Naive thymus-derived CD4-positive, alpha-beta T cell (primary cell): ENCODE results near the gene IFNGR1. TPM values are rescaled to one million over a fixed set of nuclear protein-coding genes. Genes with fewer than 3 reads are reported as not detected.

ENCODE experiments used
- ATAC-seq: fragments of 150-1000 bp; cut with Tn5 transposase; 2 replicates; pipeline ENCODE4 v1.10.0; 2021; ENCODE audit warnings: mild to moderate bottlenecking, moderate library complexity
- CTCF ChIA-PET: fragments of 350-600 bp; sonication (Branson Sonifier 250); formaldehyde crosslinking; loops from one replicate; lab custom pipeline; 2021; ENCODE audit warnings: antibody characterized with exemption; lab: Charles Lee
- POLR2A ChIA-PET: fragments of 350-600 bp; sonication (Branson Sonifier 250); formaldehyde crosslinking; loops from one replicate; lab custom pipeline; 2021; ENCODE audit warnings: antibody characterized with exemption, inconsistent platforms; lab: Charles Lee
- DNase-seq, 9 donors: peaks; one replicate each; pipeline versions ENCODE4 v3.0.0 to v3.0.0-alpha.2; 2020 to 2022; ENCODE audit warnings: mixed read lengths in 1 of 9
- H3K27ac ChIP-seq: one replicate; pipeline ENCODE4 v1.7.0; 2013; ENCODE audit warnings: mild to moderate bottlenecking, low read depth, low read length, moderate library complexity
- H3K27me3 ChIP-seq, 2 donors: one replicate each; pipeline ENCODE4 v1.7.0; 2013; ENCODE audit warnings: low read length in 2 of 2, mild to moderate bottlenecking in 2 of 2, moderate library complexity in 2 of 2; ENCODE audit not compliant: control insufficient read depth in 2 of 2, insufficient read depth in 2 of 2
- H3K36me3 ChIP-seq, 3 experiments: 1 replicate in 2 of 3; 2 replicates in 1 of 3; pipeline ENCODE4 v1.7.0; 2013; ENCODE audit warnings: low read length in 3 of 3, mild to moderate bottlenecking in 3 of 3, moderate library complexity in 1 of 3; ENCODE audit not compliant: insufficient read depth in 3 of 3, control insufficient read depth in 2 of 3
- H3K4me1 ChIP-seq, 2 donors: one replicate each; pipeline ENCODE4 v1.7.0; 2013; ENCODE audit warnings: low read length in 2 of 2, mild to moderate bottlenecking in 2 of 2, moderate library complexity in 1 of 2; ENCODE audit not compliant: control insufficient read depth in 2 of 2, insufficient read depth in 2 of 2
- H3K4me3 ChIP-seq: 2 replicates; pipeline ENCODE4 v1.7.0; 2013; ENCODE audit warnings: mild to moderate bottlenecking, low read length
- H3K9me3 ChIP-seq, 3 experiments: 1 replicate in 2 of 3; 2 replicates in 1 of 3; pipeline ENCODE4 v1.7.0; 2013; ENCODE audit warnings: low read length in 3 of 3; ENCODE audit not compliant: control insufficient read depth in 2 of 3
- H3K27ac Mint-ChIP-seq, 9 donors: one replicate each; pipeline ENCODE4 v1.8.0; 2020 to 2022; ENCODE audit warnings: mixed read lengths in 9 of 9, mild to moderate bottlenecking in 8 of 9, moderate library complexity in 5 of 9, inconsistent platforms in 2 of 9
- H3K27me3 Mint-ChIP-seq, 5 donors: one replicate each; pipeline ENCODE4 v1.8.0; 2021 to 2022; ENCODE audit warnings: mixed read lengths in 5 of 5, mild to moderate bottlenecking in 1 of 5
- H3K36me3 Mint-ChIP-seq, 5 donors: one replicate each; pipeline ENCODE4 v1.8.0; 2020 to 2022; ENCODE audit warnings: mixed read lengths in 5 of 5, mild to moderate bottlenecking in 3 of 5, inconsistent platforms in 1 of 5
- H3K4me1 Mint-ChIP-seq, 7 donors: one replicate each; pipeline ENCODE4 v1.8.0; 2020 to 2022; ENCODE audit warnings: mixed read lengths in 7 of 7, mild to moderate bottlenecking in 3 of 7, inconsistent platforms in 1 of 7
- H3K4me3 Mint-ChIP-seq, 10 donors: one replicate each; pipeline ENCODE4 v1.8.0; 2020 to 2022; ENCODE audit warnings: mild to moderate bottlenecking in 10 of 10, mixed read lengths in 10 of 10, moderate library complexity in 6 of 10, inconsistent platforms in 2 of 10
- H3K9me3 Mint-ChIP-seq, 11 donors: one replicate each; pipeline ENCODE4 v1.8.0; 2020 to 2022; ENCODE audit warnings: mixed read lengths in 11 of 11, mild to moderate bottlenecking in 4 of 11, inconsistent platforms in 1 of 11, moderate library complexity in 1 of 11
- intact Hi-C, 2 donors: fragments of 100-400 bp; cut with micrococcal nuclease; formaldehyde crosslinking; loops; one replicate each; pipeline ENCODE4 v1.15.1; 2023
- polyA plus RNA-seq, 2 donors: library from polyadenylated mRNA; unstranded; fragments of 300-500 nt; fragmentation: Illumina TruSeq; gene quantifications; one replicate each; pipeline ENCODE4 v1.2.3, GENCODE V29; 2021
- total RNA-seq, 6 experiments: library from RNA in 5 of 6; stranded (reverse) in 5 of 6; gene quantifications; 1 replicate in 5 of 6; 2 replicates in 1 of 6; pipeline ENCODE4 v1.2.3 and lab custom pipeline; 2021 to 2026

IFNGR1 gene
- total and polyA plus RNA-seq, 7 experiments from 2014 or later: 27.9 to 90.7 (median 31.3) TPM

DNA sequence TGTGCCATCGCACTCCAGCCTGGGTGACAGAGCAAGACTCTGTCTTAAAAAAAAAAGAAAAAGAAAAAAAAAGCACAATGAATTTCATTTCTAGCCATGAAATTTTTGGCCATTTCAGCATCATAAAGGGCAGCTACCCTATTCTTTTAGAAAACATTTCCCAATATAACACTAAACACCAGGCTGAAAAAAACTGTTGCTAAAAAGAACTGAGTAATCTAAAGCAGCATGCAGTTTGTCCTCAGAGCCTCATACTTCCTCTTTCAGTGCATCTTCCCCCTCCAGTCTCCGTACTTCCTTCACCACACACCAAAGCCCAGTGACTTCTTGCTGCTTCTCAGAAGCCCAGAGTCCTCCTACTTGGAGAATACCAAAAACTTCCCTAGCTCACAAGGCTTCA lies 5.6 kb upstream of the IFNGR1 start:
- Histone ChIP-seq H3K36me3 (no peaks in the 10 kb centered on the region), H3K4me3 (no peak overlapping the region), H3K4me1 (peaks cover 16 to 53% of the 10 kb centered on the region in 2 donors), H3K27ac (no peak overlapping the region), H3K9me3 (no peaks in the 10 kb centered on the region), H3K27me3 (no peaks in the 10 kb centered on the region)
- ChIA-PET CTCF (interaction anchor here (0.6 kb wide), 1 partner anchor 43 kb away, joined by 4 read pairs; no protein-coding TSS in a partner anchor), POLR2A (interaction anchor here (0.6 kb wide), 1 partner anchor 11 kb away, joined by 3 read pairs; no protein-coding TSS in a partner anchor)
- Mint-ChIP-seq H3K27me3 (peaks cover 0 to 15% (median 0%) of the 10 kb centered on the region in 5 donors), H3K4me3 (peak overlapping the region in 7 of 10 donors; percentile 2 to 66 (median 26)), H3K9me3 (peaks cover 0 to 2% (median 0%) of the 10 kb centered on the region in 11 donors), H3K4me1 (peaks cover 19 to 59% (median 45%) of the 10 kb centered on the region in 7 donors), H3K27ac (peak overlapping the region in 5 of 9 donors; percentile 30 to 75 (median 58)), H3K36me3 (peaks cover 0 to 20% (median 0%) of the 10 kb centered on the region in 5 donors)
- intact Hi-C loops: no loop called here
- no peak for DNase-seq
- ATAC-seq: peak; percentile 79

DNA sequence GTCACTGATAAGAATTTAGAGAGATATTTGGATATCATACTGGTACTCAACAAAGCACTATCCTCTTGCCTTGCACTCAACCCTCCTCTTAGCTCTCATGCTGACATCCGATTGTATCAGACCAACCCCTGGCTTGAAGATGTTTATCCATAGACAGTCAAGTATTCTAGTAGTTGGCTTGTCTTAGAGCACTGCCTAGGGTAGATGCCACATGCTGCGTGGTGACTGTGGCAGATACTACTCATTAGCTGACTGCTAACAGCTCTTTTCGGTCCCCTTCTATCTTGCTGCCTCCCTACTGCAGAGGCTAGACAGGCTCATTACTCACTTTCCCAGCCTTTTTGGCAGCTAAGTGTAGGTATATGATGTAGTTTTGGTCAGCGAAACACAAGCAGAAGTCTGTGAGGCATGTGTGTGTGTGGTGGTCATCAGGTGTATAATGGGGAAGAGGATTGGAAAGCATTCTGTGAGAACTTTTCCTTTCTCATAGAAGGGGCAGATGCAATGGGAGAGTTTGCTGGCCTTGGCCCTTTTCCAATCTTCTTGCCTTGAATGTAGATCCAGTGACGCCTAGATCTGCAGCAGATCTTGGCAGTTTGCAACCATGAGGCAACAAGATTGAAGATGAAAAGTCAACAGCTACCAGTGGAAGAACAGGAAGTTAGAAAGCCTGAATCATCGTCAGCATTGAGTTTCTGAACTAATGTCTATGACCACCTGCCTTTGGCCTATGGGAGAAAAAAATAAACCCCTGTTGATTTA lies 4.4 kb upstream of the IFNGR1 start:
- Mint-ChIP-seq H3K4me1 (peaks cover 22 to 57% (median 45%) of the 10 kb centered on the region in 7 donors), H3K27ac (peak overlapping the region in 4 of 9 donors; percentile 34 to 65 (median 50)), H3K9me3 (peaks cover 0 to 4% (median 0%) of the 10 kb centered on the region in 11 donors), H3K4me3 (peak overlapping the region in 2 of 10 donors; percentile 26 to 68), H3K27me3 (peaks cover 0 to 7% (median 0%) of the 10 kb centered on the region in 5 donors), H3K36me3 (peaks cover 0 to 17% (median 0%) of the 10 kb centered on the region in 5 donors)
- no peak for ATAC-seq
- no peak for DNase-seq
- ChIA-PET CTCF (no interaction called here), POLR2A (interaction anchor here (0.6 to 0.8 kb wide), 3 partner anchors 331 to 892 kb away, joined by 3 to 6 read pairs (median 5); no protein-coding TSS in a partner anchor)
- Histone ChIP-seq H3K4me3 (no peak overlapping the region), H3K4me1 (peaks cover 16 to 45% of the 10 kb centered on the region in 2 donors), H3K9me3 (no peaks in the 10 kb centered on the region), H3K27ac (no peak overlapping the region), H3K36me3 (peaks cover 0 to 5% (median 0%) of the 10 kb centered on the region in 3 experiments), H3K27me3 (no peaks in the 10 kb centered on the region)
- intact Hi-C loops: no loop called here

DNA sequence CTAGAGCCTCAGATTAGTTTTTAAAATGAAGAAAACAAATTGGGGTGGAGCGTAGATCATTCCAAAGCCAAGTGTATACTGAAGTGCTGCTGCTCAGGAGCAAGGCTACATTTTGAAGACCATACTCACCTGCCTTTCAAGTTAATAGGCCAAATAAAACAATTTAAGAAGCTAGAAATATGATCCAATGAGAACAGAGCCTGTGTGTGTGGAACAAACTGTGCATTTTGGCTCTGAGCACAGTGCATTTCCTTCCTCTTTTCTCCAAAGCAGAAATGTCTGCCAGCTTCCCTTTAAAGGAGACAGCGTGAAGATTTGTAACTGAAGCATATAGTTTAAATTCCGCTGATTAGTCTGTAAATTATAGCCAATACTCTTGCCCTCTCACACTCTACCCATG lies 3.2 kb upstream of the IFNGR1 start:
- no peak overlapping the region for H3K27ac ChIP-seq
- H3K4me3 ChIP-seq: no peak overlapping the region
- Mint-ChIP-seq H3K4me1 (peaks cover 31 to 64% (median 55%) of the 10 kb centered on the region in 7 donors), H3K36me3 (peaks cover 0 to 16% (median 0%) of the 10 kb centered on the region in 5 donors), H3K27ac (peak overlapping the region in 1 of 9 donors; percentile 31), H3K4me3 (peak overlapping the region in 1 of 10 donors; percentile 32), H3K9me3 (peaks cover 0 to 4% (median 0%) of the 10 kb centered on the region in 11 donors), H3K27me3 (peaks cover 0 to 2% (median 0%) of the 10 kb centered on the region in 5 donors)
- DNase-seq: no peak
- H3K4me1 ChIP-seq: peaks cover 25 to 40% of the 10 kb centered on the region in 2 donors
- ATAC-seq: no peak
- peaks cover 0 to 5% (median 0%) of the 10 kb centered on the region in 3 experiments for H3K36me3 ChIP-seq
- ChIA-PET CTCF (interaction anchor here (1.2 kb wide), 1 partner anchor 11 kb away, joined by 3 read pairs; no protein-coding TSS in a partner anchor), POLR2A (interaction anchor here (0.6 to 0.9 kb wide), 2 partner anchors 9 to 913 kb away, joined by 3 read pairs; no protein-coding TSS in a partner anchor)
- no peaks in the 10 kb centered on the region for H3K9me3 ChIP-seq
- H3K27me3 ChIP-seq: no peaks in the 10 kb centered on the region
- intact Hi-C loops: no loop called here

DNA sequence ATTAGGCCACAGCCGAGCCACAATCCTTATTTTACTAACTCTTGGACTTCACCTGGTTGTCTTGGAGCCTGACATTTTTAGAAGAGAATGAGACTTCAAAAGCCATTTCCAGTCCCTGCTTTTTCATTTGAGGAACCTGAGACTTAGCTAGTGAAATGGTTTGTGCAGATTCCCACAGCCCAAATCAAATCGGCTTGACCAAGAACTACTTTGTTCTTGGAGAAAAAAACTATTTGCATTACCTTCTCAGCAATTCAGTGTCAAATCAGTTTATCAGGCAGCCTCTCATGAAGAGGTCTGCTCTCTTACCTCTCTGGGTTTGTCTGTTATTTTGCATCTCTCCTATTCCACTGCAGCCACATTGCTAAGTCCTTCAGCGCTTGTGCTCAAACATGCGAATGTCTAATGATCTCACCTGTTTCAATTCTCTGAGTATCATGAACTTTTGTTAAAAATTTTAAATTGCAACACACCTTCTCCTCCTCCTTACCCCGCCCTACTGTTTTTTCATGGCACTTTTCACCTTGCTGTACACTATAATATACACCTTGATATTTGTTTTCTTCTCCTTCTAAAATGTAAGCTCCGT lies 573 bp upstream of the IFNGR1 start:
- Mint-ChIP-seq H3K9me3 (peaks cover 0 to 1% (median 0%) of the 10 kb centered on the region in 11 donors), H3K27me3 (no peaks in the 10 kb centered on the region), H3K4me1 (peaks cover 30 to 84% (median 68%) of the 10 kb centered on the region in 7 donors), H3K36me3 (peaks cover 0 to 18% (median 0%) of the 10 kb centered on the region in 5 donors), H3K27ac (peak overlapping the region; percentile 91 to 100 (median 96)), H3K4me3 (peak overlapping the region; percentile 83 to 100 (median 96))
- ATAC-seq (no peak), DNase-seq (no peak)
- peak overlapping the region; percentile 88 for H3K4me3 ChIP-seq
- H3K4me1 ChIP-seq: peaks cover 21 to 44% of the 10 kb centered on the region in 2 donors
- intact Hi-C loops: loop anchor here (1.0 to 10.0 kb wide), 10 partner anchors 13 to 1555 kb away; partner anchors contain the start of genes PEX7 (in 2 of the 2), CCDC28A (in 1 of the 2), MTFR2 (in 1 of the 2) and TNFAIP3 (in 1 of the 2)
- H3K9me3 ChIP-seq: no peaks in the 10 kb centered on the region
- H3K36me3 ChIP-seq: peaks cover 0 to 5% (median 0%) of the 10 kb centered on the region in 3 experiments
- POLR2A ChIA-PET: interaction anchor here (0.5 to 1.0 kb wide), 3 partner anchors 81 to 1943 kb away, joined by 3 to 5 read pairs (median 3); partner anchors contain the start of gene BCLAF1
- H3K27me3 ChIP-seq: no peaks in the 10 kb centered on the region
- CTCF ChIA-PET: interaction anchor here (1.0 kb wide), 1 partner anchor 95 kb away, joined by 3 read pairs; no protein-coding TSS in a partner anchor
- peak overlapping the region; percentile 91 for H3K27ac ChIP-seq

DNA sequence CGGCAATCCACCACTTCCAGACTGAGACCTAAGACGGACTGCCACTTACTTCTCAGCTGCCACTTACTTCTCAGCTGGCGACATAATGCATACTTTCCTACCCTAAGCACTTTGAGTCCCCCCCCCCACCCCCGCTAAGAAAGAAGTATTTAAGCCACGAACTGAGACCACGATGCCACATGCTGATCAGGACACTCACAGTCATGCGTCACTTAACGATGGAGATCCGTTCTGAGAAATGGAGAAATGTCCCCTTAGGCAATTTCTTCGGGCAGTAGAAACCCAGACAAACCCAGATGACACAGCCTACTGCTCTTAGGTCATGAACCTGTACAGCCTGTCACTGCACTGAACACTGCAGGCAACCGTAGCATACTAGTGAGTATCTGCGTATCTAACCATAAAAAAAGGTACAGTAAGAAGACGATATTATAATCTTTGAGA lies 690 bp downstream of the IFNGR1 start:
- Mint-ChIP-seq H3K9me3 (peaks cover 0 to 6% (median 0%) of the 10 kb centered on the region in 11 donors), H3K27me3 (no peaks in the 10 kb centered on the region), H3K4me3 (peak overlapping the region; percentile 85 to 100 (median 99)), H3K4me1 (peaks cover 36 to 84% (median 69%) of the 10 kb centered on the region in 7 donors), H3K36me3 (peaks cover 0 to 22% (median 3%) of the 10 kb centered on the region in 5 donors), H3K27ac (peak overlapping the region; percentile 91 to 100 (median 100))
- DNase-seq: peak in 8 of 9 donors; percentile 29 to 65 (median 60)
- ChIA-PET CTCF (interaction anchor here (1.0 kb wide), 1 partner anchor 13 kb away, joined by 3 read pairs; no protein-coding TSS in a partner anchor), POLR2A (interaction anchor here (1.1 kb wide), 1 partner anchor 18 kb away, joined by 4 read pairs; no protein-coding TSS in a partner anchor)
- H3K4me3 ChIP-seq: peak overlapping the region; percentile 88
- intact Hi-C loops: loop anchor here (1.0 to 10.0 kb wide), 8 partner anchors 14 to 1556 kb away; partner anchors contain the start of genes CCDC28A (in 1 of the 2), HEBP2 (in 1 of the 2) and TNFAIP3 (in 1 of the 2)
- peaks cover 0 to 5% (median 0%) of the 10 kb centered on the region in 3 experiments for H3K36me3 ChIP-seq
- peak overlapping the region; percentile 91 for H3K27ac ChIP-seq
- no peaks in the 10 kb centered on the region for H3K27me3 ChIP-seq
- ATAC-seq: peak; percentile 81
- peaks cover 24 to 43% of the 10 kb centered on the region in 2 donors for H3K4me1 ChIP-seq
- no peaks in the 10 kb centered on the region for H3K9me3 ChIP-seq
